Ishikawa (cell line): Measurements from ENCODE around the gene BEND7.

Source experiments
- CEBPB ChIP-seq: IDR thresholded peaks from 2 replicates; pipeline ENCODE4 v1.6.1; 2012
- MAX ChIP-seq: IDR thresholded peaks from 2 replicates; pipeline ENCODE4 v1.6.1; 2012
- ZBTB7A ChIP-seq: IDR thresholded peaks from 2 replicates; pipeline ENCODE4 v1.6.1; 2012; ENCODE audit warnings: low read depth

GRCh38 chr10:13520194-13520593 is 8.6 kb downstream of the BEND7 start:
- no peak for TF ChIP-seq ZBTB7A
- no peak for TF ChIP-seq MAX
- no peak for TF ChIP-seq CEBPB
